NOMO-1 (cell line): Measurements from ENCODE around the gene MAST4.

ENCODE experiments used
- DNase-seq, 2 experiments: peaks; one replicate each; lab custom pipeline; 2025; ENCODE audit not compliant: unreplicated experiment in 2 of 2; lab: John Stamatoyannopoulos, UW

MAST4 gene

DNA sequence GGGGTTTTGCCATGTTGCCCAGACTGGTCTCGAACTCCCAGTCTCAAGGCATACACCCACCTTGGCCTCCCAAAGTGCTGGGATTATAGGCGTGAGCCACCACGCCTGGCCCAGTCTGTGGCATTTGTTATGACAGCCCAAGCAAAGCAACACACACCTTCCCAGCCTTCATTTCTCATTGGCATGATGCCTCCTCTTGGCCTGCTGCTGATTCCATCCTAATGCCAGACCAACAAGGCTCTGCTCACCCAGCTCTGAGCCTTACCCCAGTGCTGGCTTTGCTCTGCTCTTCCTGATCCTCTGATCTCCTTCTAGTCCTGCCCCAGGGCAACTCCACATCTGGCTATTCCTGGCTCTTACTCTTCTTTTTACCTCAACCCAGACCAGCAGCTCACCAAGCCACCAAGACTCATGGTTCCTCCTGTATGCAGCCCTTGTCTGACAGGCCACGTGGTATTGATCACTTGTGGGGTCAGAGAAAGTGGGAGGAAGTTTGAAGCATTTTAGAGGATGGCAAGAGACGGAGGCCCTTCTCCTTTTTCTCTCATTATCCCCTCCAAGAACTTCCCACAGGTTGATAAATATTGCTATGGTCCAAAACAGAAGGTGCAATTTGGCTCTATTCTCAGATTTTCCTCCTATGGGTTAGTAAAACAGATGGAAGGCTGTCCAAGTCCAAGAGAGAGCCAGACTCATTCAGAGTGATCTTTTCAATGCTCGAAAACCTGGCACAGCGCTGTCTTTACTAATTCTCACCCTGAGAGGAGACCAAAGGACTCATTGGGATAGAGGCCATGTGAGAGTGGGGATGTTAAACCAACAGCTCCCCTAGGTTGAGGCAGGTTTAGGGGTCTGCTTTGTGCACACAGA is 599.4 kb downstream of the MAST4 start:
- peak; percentile 29 to 36 for DNase-seq

- peak in 1 of 2 experiments; percentile 34 for DNase-seq
Observed at GRCh38 chr5:67196537-67197059, 600.4 kb downstream of the MAST4 start, which contains the start of gene CD180. TSS of gene CD180 (minus strand) at chr5:67196799. CDS start at chr5:67196641, 158 bp downstream.

GRCh38 chr5:67197536-67197935 is 601.3 kb downstream of the MAST4 start:
- no peak for DNase-seq

DNA sequence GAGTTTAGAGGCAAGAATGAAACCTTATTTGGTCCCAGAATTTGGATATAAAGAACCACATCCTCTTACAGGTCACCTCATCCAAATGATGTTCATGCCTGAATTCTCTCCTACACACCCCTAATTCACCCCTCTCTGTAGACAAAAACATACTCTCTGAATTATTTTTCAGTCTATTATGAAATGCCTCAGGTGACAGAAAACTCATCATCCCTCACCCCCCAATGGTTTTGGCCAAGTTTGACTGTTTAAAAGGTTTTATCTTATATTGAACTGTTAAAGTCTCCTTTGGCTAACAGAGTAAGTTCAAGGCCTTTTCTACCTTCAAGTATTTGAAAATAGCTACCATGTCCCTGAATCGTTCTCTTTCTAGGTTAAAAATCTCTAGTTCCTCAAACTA is 602.7 kb downstream of the MAST4 start:
- peak in 1 of 2 experiments; percentile 59 for DNase-seq

GRCh38 chr5:67199859-67200258 is 603.7 kb downstream of the MAST4 start:
- DNase-seq, result no peak

DNA sequence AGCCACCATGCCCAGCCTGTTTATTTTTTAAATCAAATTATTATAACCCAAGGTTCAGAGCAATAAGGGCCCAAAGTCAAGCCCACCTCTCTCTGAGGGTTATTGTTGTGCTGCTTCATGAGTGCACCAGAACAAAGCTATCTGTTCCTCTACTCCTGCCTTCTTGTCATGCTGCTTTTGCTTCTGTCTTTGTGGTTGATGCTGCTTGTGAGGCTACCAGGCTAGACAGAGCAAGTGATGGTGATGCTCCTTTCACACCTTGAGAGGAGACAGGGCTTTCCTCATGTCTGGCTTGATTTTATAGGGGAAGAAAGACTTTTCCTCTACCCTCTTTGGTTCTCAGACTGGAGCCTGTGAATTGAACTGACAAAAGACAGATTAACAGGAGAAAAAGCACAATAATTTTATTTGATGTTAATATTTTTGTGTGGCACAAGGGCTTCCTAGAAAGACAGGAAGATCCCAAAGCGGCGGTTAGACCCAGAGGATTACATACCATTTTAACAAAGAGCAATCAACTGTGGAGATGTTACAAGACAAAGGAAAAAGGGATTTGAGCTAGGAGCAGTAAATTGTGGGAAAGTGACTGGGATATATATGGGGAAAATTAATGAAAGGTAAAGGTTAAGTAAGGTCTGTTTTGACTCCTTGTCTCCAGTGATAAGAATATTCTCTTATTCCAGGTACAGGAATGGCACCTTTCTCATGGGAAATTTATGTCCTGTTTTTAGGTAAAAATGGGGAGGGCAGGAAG is 604.8 kb downstream of the MAST4 start:
- DNase-seq, result no peak

GRCh38 chr5:67201897-67202549 is 605.8 kb downstream of the MAST4 start:
- no peak for DNase-seq

- peak; percentile 84 to 92 for DNase-seq
Observed at GRCh38 chr5:67202828-67203227, 606.6 kb downstream of the MAST4 start.

- no peak for DNase-seq
Observed at GRCh38 chr5:67203701-67204074, 607.5 kb downstream of the MAST4 start.

DNA sequence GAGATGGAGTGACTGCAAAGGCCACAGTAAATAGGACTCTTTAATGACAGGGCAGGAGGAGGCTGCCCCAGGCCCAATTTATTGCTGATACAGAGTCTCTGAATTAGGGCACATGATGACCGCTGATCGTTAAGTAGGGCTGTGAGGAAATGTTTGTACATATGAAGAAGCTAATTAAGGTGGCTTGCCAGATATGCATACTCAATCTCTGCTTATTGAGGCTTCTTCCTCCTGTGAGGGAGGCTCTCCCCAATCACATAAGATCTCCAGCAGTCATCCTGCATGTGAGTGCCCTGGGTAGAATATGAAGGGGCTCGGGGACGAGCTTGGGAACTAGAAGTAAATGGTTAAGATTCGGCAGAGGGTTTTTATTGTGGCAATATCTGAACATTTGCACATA is 608.6 kb downstream of the MAST4 start:
- peak; percentile 35 to 55 for DNase-seq

GRCh38 chr5:67205981-67206380 is 609.8 kb downstream of the MAST4 start:
- DNase-seq, result no peak

DNA sequence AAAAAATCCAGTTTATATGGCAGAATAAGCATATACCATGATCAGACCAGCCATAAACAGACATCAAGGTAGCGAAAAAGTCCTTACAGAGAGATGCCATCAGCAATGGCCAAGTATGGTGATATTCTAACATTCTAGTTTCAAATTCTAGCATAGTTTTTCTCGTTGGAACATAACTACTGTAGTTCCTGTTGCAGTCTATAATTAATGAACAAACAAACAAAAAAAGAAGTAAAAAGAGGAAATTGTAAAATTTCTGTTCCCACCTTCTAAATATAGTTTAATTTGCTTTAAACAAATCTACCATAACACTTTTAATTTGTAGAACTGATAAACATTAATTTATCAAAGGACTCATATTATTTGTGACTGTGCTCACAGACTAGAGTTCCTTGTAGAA is 610.3 kb downstream of the MAST4 start:
- peak in 1 of 2 experiments; percentile 55 for DNase-seq

- DNase-seq, result peak; percentile 79 to 95
Observed at GRCh38 chr5:67206929-67207328, 610.7 kb downstream of the MAST4 start.

DNA sequence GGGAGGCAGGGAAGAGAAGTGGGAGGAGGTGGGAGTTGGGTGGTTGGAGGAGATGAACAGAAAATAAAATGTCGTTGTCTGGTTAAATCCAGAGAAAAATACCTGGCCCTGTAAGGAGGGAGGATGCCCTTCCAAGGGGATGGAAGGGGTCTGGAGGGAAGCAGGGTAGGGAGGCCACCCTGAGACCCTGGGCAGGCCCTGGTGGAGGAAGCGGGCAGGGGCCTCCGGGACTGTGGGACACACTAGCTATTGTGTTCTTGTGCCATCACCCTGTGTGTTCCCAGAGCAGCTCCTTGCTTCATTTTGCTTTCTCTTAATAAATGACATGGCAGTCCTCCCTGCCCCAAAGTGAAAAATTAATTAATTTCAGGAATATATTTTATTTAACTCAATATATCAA is 612.2 kb downstream of the MAST4 start:
- no peak for DNase-seq

DNA sequence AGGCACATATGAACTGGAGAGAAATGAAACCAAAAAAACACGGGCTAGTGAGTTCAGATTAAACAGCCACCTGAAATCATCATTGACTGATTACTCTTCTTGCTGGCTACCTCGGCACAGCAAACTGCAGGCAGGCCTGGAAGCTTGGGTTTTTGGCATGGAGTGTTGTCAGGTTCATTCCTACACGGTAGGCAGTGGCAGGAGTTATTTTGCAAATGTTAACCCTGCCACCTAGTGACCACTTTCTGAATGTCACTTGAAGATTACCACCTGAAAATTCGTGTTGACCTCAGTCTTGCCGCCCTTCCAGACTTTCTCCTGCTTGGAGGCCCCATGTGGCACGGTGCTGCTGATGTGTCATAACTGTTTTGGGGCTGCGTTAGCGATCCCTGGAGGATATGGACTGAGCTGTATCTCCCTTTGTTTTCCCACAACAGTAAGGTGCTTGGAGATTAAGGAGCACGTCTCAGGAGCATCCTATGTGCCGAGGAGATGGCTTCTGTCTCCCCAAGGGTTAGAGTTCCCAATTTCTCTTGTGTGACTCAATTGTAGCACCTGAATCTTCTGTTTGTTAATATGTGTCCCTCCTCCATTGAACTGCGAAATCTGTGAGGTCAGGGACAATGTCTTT is 613.1 kb downstream of the MAST4 start:
- DNase-seq, result peak; percentile 66 to 84

DNA sequence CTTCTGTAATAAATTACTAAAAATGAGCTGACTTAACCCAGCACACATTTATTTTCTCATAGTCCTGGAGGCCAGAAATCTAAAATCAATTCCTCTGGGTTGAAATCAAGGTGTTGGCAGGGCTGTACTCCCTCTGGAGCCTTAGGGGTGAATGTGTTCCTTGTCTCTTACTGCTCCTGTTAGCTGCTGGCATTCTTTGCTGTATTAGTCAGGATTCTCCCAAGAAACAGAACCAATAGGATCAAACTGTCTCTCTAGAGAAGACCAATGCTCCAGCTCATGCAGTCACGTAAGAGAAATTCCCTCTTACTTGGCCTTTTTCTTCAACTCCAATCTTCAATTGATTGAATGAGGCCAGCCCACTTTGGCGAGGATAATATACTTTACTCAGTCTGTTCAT is 615.7 kb downstream of the MAST4 start:
- no peak for DNase-seq

DNA sequence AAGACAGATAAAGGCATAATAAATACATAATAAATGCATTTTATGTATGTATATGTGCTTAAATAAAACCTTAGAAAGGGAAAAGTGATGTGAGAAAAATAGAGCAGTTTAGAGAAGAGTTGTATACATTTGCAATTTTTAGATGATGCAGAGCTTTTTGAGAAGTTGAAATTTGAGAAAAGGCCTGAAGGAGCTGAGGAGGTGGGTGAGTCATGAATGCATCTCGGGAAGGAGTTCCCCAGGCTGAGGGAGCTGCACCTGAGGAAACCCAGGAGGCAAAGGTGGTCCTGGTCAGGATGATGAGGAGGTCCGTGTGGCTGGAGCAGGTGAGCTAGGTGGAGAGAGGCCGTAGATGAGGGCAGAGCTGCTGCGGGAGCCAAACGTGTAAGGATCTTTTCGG is 617.8 kb downstream of the MAST4 start:
- DNase-seq, result no peak

- no peak for DNase-seq
Observed at GRCh38 chr5:67214707-67215447, 618.7 kb downstream of the MAST4 start.

- peak; percentile 80 to 95 for DNase-seq
Observed at GRCh38 chr5:67215519-67216471, 619.6 kb downstream of the MAST4 start.
